ENCODE results near the gene RCAN3.
A peak's percentile ranks its signal among the peaks of the same experiment; 100 is the strongest.

- TF ChIP-seq POLR2AphosphoS5 (IDR thresholded peaks at IDR 0.05; ENCODE audit: control insufficient read depth, insufficient read depth, low read depth, low read length), result no peak
- TF ChIP-seq EGR1 (conservative IDR thresholded peaks at IDR 0.05), result no peak
- TF ChIP-seq KLF1 (tag; IDR thresholded peaks at IDR 0.05), result 0 out of 2 replicates have a peak, but pooled peaks have one; percentile 43
- no peak for TF ChIP-seq ZBTB1 (CRISPR knock-in tag; IDR thresholded peaks at IDR 0.05; ENCODE audit: borderline replicate concordance, low read depth)
- no peak for TF ChIP-seq ZNF583 (CRISPR knock-in tag; IDR thresholded peaks at IDR 0.05)
Measured at GRCh38 chr1:24502709-24503058, at the start of gene RCAN3.

Measured in K562 (cell line).